Ammon's horn (tissue), 1 donor: ENCODE data around the gene ABCC12.

Experiments used
- DNase-seq: peaks from one replicate; pipeline ENCODE4 v3.0.0-alpha.2; 2016; ENCODE audit warnings: low spot score

Gene ABCC12

GRCh38 chr16:48131201-48131935 lies 24.4 kb downstream of the ABCC12 start:
- no peak for DNase-seq

GRCh38 chr16:48129926-48130325 lies 25.9 kb downstream of the ABCC12 start:
- no peak for DNase-seq

- no peak for DNase-seq
Measured at GRCh38 chr16:48128769-48129168, 27.0 kb downstream of the ABCC12 start.

- no peak for DNase-seq
Measured at GRCh38 chr16:48126801-48127644, 28.8 kb downstream of the ABCC12 start.

- no peak for DNase-seq
Measured at GRCh38 chr16:48125888-48126287, 29.9 kb downstream of the ABCC12 start.

- DNase-seq = no peak
Measured at GRCh38 chr16:48124266-48124665, 31.5 kb downstream of the ABCC12 start.

GRCh38 chr16:48123104-48123788 lies 32.5 kb downstream of the ABCC12 start:
- DNase-seq = peak; percentile 74

- no peak for DNase-seq
Measured at GRCh38 chr16:48121276-48121675, 34.5 kb downstream of the ABCC12 start.

- DNase-seq = peak; percentile 60
Measured at GRCh38 chr16:48118841-48119240, 37.0 kb downstream of the ABCC12 start.

- no peak for DNase-seq
Measured at GRCh38 chr16:48117217-48118105, 38.3 kb downstream of the ABCC12 start.

- DNase-seq = no peak
Measured at GRCh38 chr16:48115299-48115698, 40.5 kb downstream of the ABCC12 start.

GRCh38 chr16:48114410-48114809 lies 41.4 kb downstream of the ABCC12 start:
- DNase-seq = no peak

GRCh38 chr16:48113471-48113870 lies 42.3 kb downstream of the ABCC12 start:
- no peak for DNase-seq

GRCh38 chr16:48113001-48113400 lies 42.8 kb downstream of the ABCC12 start:
- DNase-seq = no peak

GRCh38 chr16:48112600-48112999 lies 43.2 kb downstream of the ABCC12 start:
- DNase-seq = no peak

GRCh38 chr16:48110982-48111381 lies 44.8 kb downstream of the ABCC12 start:
- DNase-seq = no peak

- no peak for DNase-seq
Measured at GRCh38 chr16:48110000-48110399, 45.8 kb downstream of the ABCC12 start.

GRCh38 chr16:48109475-48109874 lies 46.3 kb downstream of the ABCC12 start:
- DNase-seq = no peak

- no peak for DNase-seq
Measured at GRCh38 chr16:48106446-48106845, 49.3 kb downstream of the ABCC12 start.
